Esophagus squamous epithelium (tissue), 4 donors: ENCODE data around the gene ARHGAP45.

Experiments
- CTCF ChIP-seq, 6 experiments: fragments of 450-650 bp in 4 of 6; fragments of 200-600 bp in 2 of 6; sonication (generic) in 2 of 6; IDR thresholded peaks; one replicate each; pipeline ENCODE4 v1.5.1; 2016 to 2019; ENCODE audit warnings: antibody characterized with exemption in 6 of 6, mild to moderate bottlenecking in 4 of 6, moderate library complexity in 4 of 6
- POLR2A ChIP-seq, 4 donors: fragments of 450-650 bp; IDR thresholded peaks; one replicate each; pipeline ENCODE4 v1.6.1; 2017; ENCODE audit warnings: antibody characterized with exemption in 4 of 4, mild to moderate bottlenecking in 4 of 4, moderate library complexity in 3 of 4

DNA sequence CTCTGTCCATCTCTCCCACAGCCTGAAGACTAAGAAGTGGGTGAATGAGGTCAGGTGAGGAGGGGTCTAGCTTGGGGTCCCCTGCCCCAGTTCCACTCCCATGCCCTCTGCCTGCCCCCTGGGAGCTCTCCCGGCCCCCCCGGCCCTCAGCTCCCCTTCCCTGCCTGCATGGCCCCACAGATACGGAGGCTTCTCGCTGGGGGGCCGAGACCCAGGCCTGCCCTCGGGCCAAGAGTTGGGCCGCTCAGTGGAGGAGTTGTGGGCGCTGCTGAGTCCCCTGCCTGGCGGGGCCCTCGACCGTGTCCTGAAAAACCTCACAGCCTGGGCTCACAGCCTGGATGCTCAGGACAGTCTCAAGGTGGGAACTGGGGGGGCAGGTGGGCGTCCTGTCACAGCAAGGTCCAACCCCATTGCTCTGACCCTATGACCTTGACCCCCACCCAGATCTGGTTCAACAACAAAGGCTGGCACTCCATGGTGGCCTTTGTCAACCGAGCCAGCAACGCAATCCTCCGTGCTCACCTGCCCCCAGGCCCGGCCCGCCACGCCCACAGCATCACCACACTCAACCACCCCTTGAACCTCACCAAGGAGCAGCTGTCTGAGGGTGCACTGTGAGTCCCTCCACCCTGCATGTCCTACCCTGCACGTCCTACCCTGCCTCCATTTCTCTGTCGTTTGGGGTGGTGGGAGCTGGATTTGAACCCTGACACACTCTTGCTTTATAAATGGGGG, 10.9 kb upstream of the ARHGAP45 start:
- TF ChIP-seq CTCF (IDR thresholded peaks at IDR 0.05) (no peak), POLR2A (IDR thresholded peaks at IDR 0.05) (no peak)
